GM18508 (cell line): Measurements from ENCODE around the gene PTF1A.

Source experiments
- ATAC-seq: cut with Tn5 transposase; IDR thresholded peaks from one replicate; pipeline ENCODE4 v1.9.1; 2021; ENCODE audit warnings: moderate number of reproducible peaks; ENCODE audit not compliant: insufficient read depth, unreplicated experiment

PTF1A gene, protein sequence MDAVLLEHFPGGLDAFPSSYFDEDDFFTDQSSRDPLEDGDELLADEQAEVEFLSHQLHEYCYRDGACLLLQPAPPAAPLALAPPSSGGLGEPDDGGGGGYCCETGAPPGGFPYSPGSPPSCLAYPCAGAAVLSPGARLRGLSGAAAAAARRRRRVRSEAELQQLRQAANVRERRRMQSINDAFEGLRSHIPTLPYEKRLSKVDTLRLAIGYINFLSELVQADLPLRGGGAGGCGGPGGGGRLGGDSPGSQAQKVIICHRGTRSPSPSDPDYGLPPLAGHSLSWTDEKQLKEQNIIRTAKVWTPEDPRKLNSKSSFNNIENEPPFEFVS

DNA sequence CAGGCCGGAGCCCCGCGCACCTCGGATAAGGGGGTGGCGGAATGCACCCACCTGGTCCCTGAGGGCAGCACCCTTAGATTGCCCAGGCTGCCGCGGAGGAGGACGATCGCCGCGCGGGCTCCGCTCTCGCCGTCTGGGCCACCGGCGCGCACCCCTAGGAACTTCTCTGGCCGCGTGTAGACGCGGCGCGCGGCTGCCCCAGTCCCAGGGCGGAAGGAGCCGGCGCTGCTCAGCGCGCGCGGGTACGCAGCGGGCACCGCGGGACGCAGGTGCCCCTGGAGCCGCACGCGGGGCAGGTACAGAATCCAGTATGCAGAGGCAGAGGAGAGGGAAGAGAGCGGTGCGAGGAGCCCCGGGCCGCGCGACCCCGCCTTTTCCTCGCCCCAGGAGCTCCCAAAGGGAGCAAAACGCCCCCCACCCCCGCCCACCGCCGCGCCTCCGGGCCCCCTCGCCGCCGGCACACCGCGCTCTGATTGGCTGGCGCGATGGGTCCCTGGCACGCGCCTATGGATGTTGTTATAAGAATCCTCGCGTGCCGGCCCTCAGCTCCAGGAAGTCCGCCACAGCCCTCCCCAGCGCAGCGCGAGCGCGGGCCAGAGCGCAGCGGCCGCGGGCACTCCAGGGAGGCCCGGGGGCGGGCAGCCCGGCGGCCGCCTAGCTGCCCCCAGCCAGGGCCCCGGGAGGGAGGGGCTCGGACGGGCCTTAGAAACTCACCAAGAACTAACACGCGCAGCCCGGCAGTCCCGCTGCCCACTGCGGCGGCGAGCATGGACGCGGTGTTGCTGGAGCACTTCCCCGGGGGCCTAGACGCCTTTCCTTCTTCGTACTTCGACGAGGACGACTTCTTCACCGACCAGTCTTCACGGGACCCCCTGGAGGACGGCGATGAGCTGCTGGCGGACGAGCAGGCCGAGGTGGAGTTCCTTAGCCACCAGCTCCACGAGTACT, at the start of gene PTF1A:
PTF1A (plus strand) TSS at position 549 of the 948 bp plus-strand sequence; CDS start at position 768, 219 bp downstream.
- no peak for ATAC-seq

- ATAC-seq: no peak
These were observed 45.9 kb upstream of the PTF1A start for GRCh38 chr10:23146258-23146657.

DNA sequence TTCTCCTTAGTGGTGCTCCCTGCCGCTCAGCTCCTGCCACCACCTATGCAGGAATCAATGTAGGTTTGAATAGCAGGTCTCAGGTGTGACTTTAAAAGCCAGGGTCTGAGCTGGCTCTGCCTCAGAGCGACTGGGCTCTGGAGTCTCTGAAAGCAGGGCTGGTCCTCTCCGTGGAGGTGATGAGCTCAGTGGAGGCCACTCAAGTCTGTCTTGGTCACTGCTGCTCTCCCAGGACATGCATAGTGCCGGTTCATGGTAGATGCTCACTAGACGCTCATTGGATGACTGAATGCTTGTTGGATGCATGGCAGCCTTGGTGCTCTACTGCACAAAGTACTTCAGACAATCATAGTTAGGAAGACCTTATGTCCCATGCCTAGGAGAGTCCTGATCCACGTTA, 45.1 kb upstream of the PTF1A start:
- ATAC-seq: no peak

DNA sequence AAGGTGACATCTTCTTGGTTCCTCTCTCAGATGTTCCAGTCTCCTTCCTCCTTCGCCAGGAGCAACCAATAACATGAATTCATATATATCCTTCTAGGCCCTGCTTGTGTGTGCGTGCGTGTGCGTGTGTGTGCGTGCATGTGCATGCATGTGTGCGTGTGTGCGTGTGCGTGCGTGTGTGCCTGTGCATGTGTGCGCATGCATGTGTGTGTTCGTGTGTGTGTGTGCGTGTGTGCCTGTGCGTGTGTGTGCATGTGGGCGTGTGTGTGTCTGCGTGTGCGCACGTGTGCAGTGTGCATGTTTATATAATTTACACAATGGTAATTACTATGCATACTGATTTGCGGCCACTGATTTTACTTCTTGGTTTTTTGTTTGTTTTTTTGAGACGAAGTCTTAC, 43.9 kb upstream of the PTF1A start:
- ATAC-seq: no peak

GRCh38 chr10:23150091-23150490, 42.0 kb upstream of the PTF1A start:
- no peak for ATAC-seq

DNA sequence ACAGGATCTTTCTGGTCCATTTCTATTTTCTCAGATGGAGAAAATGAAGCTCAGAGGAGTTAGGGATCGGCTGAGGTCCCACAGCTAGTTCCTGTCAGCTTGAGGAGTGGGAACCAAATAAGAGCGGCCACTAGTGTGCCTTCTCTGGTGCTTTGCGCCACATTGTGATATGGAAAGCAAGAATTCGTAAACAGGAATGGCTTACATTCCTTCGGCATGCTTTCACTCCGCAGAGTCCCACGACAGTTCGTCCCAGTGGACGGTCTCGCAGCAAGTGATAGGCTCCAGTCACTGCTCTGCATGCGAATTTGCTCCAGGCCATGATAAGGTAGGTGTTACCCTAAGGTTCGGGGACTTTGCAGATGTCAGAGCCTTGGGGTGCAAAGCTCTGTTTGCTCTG, 41.5 kb upstream of the PTF1A start:
- ATAC-seq: no peak

- no peak for ATAC-seq
These were observed 41.0 kb upstream of the PTF1A start for GRCh38 chr10:23151071-23151470.

DNA sequence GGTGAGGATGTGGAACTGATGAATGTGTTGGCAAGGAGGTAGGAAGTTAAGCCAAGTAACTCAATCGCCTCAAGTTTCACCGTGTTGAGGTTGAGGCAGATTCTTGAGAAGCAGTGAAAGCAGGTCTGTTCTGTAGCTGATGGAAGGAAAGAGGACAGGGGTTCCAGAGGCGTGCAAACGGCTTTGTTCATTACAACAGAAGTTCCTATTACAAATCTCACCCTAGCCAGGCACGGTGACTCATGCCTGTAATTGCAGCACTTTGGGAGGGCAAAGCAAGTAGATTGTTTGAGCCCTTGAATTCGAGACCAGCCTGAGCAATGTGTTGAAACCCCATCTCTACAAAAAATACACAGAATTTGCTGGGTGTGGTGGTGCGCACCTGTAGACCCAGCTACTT, 36.9 kb upstream of the PTF1A start:
- ATAC-seq: no peak

- ATAC-seq: no peak
These were observed 35.5 kb upstream of the PTF1A start for GRCh38 chr10:23156447-23157150.

DNA sequence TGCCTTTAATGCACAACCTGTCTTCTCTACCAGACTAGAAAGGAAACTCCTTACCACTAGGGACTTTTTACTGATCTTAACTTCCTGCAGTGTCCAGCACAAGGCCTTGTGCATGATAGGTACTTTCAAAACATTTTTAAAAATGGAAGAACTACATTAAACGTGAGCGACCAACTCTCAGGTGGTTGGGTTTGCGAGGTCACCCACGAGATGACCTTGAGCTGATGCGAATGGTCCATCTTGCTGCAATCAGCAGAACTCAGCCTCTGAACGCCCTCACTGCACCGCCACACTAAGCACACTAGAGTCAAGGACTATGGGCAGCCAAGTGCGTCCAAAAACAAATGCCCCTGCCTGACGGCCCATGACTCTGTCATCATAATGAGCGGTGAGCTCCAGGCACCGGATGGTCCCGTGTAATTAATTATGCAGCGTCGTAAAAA, 34.9 kb upstream of the PTF1A start:
- ATAC-seq: no peak

GRCh38 chr10:23157691-23158369, 34.3 kb upstream of the PTF1A start:
- peak; percentile 44 for ATAC-seq

GRCh38 chr10:23158370-23158769, 33.7 kb upstream of the PTF1A start:
- no peak for ATAC-seq

DNA sequence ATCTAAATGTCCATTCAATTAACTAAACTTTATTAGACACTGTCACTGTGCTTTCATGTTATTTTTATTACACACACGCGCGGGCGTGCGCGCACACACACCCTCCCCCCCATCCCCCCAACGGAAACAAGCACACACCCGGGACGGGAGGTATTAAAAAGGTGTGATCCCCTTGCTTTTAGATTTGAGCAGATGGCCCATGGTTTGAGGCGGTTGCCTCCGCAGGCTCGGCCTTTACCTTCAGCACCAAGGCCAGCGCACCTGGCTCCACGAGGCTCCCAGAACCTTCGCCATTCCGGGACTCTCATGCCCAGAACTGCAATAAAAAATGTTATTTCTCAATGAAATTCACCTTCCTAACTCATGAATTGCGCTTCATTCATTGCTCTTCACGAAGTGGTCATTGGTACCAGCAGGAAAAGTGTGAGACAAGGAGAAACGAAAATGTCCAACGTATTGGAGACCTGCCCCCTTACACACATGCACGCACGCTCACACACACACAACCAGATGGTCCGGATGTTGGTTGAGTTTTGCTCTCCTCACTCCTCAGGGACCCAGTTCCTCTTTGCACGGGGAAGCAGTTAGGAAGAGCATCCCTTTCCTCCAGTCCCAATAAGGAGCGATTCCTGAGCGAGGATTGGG, 20.8 kb upstream of the PTF1A start:
- ATAC-seq: no peak

DNA sequence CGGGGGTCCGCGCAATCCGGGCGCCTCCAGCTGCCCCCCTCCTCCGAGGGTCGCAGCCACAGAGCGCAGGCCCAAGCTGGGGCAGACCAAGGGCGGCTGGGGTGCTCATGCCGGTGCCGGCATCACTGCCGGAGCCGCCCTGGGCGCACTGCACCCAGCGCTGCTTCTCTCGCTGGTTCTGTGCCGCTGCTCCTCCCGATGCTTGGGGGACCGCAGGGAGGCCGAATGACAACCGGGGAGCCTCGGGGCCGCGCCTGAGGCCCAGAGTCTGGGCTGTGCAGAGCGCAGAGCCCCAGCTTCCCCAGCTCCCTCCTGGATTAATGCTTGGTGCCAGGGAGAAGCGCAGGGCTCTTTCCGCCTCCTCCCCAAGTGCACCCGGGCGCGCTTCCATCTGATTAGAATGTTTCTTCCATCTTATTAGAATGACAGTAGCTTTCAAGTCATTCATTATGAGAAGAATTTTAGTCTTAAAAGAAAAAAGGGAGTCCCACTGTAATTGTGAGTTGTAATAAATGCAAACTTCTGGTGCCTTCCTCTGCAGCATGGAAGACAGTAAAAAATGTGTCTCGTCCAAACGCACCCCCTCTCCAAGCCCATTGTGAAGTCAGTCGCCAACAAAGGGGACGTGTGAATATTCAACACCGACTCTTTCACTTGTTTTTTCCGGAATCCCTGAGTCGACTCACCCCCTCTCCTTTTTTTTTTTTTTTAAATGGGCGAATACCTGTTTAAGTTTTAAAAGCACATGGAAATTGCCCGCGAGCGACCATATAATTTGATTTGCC, 19.5 kb upstream of the PTF1A start:
- ATAC-seq: no peak

DNA sequence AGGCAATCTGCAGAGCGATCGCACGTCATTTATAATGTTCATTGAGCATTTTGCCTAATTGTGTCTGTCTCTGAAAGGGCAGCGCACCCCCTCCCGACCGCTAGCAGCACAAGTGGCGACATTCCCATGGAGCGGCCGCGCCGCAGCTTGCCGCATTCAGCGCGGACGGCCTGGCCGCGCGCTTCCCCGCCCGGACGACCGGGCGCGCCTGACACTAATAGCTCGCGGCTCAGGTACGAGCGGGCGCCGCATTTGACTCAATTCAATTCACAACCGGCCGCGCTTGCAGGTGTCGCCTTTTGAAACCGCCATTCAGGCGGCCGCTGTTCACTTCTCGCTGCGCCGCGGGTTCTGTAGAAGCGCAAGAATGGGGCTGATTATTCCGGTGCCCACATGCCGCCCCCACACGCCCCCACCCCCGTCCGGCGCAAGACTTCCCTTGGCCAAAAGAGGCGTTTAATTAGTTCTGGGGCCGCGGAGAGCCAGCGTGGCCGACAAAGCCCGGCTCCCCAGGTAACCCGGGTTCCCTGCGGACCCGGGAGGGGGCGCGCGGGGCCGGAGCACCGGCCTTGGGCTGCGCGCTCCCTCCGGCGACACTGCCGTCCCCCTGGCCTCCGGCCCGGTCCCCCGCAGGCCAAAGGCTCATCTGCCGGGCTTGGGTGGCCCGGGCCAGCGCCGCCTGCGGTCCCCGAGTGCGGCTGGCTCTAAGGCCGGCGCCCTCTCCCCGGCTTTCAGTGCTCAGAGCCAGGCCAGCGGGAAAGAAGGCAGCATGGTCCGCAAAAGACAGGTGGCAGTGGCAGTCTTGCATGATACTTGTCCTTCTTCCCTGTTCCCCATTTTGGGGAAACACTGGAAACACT, 18.7 kb upstream of the PTF1A start:
- ATAC-seq: no peak

DNA sequence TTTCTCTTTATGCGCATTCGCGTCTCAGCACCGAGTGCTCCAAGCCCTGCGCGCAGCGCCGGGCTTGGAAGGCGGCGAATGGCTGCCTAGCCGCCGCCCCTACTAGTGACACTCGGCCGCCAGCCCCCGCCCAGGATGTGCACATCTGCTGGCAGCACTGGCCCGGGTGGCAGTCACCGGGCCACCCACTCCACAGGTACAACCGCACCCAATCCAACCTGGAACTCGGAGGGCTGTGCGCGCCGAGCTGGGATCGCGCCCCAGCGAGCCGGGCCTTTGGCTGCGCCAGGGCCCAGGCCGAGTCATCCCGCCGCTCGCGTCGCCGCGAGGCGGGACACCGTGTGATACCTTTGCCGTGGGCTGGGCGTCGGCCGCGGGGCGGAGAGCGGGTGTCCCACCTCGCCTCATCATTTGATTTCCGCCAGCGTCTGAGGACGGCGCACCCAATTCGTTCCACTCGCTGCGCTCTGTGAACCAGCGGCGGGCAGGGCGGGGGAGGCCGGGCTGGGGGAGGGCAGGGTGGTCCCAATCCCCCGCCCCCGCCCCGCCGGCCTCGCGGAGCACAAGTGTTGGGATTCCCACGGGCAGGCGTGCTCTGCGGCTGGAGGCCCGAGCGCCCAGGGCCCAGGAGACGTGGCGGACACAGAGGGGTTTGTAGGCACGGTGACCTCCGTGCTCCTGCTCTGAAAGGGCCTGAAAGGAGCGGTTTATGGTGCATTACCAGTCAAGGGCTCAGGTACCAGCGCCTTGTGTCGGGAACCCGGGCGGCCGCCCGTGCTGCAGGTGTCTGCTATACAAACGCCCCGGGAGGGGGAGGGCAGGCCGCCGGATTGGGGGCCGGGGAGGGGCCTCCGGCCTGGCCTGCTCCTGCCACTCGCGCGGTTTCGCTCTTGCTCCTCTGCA, 17.8 kb upstream of the PTF1A start:
- no peak for ATAC-seq

DNA sequence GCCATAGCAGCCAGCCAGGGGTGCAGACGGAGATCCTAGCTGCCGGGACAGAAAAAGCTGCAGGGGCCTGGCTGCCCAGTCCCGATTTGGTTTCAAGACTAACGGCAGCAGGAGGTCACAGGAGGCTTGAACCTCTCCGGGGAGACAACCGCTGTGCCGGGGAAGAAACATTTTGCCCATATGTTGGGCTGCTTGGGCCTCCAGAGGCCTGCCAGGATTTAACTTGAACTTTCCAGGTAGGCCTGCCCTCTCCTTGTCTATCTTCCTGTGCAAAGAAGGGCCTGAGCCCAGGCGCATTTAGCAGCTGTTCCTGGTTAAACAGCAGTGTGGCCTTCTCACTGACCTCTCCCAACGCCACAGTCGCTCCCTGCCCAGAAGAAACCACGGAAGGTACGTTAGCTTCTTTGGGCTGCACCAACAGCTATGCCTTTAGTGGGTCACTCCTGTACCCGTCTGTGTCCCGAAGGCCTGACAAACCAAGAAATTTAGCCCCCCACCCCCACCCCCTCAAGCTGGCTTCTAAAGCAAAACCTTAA, 17.1 kb upstream of the PTF1A start:
- ATAC-seq: no peak
